GM12878 (cell line): Measurements from ENCODE around the gene B3GAT2. TPM values are rescaled to one million over a fixed set of nuclear protein-coding genes. Genes with fewer than 3 reads are reported as not detected.
A peak's percentile ranks its signal among the peaks of the same experiment; 100 is the strongest.

Source experiments
- ATAC-seq: fragments of 200-7000 bp; cut with Tn5 transposase; 3 replicates; pipeline ENCODE4 v1.9.1; 2020; ENCODE audit warnings: mild to moderate bottlenecking, moderate library complexity
- Bru-seq: library from RNA; stranded (reverse); fragments of 400-500 nt; gene quantifications from one replicate; lab custom pipeline; 2021; lab: Mats Ljungman, UMichigan
- BruChase-seq, 2 experiments: library from RNA; stranded (reverse); fragments of 400-500 nt; gene quantifications; one replicate each; lab custom pipeline; 2021; lab: Mats Ljungman, UMichigan
- BruUV-seq: library from RNA; stranded (reverse); fragments of 400-500 nt; replicated peaks from 2 replicates; lab custom pipeline; 2021; lab: Mats Ljungman, UMichigan
- CTCF ChIA-PET: fragments of 300-600 bp; sonication (Branson Sonifier 250); formaldehyde crosslinking; extraction: SDS; loops from one replicate; lab custom pipeline; 2021; ENCODE audit warnings: inconsistent platforms; lab: Yijun Ruan, JAX
- POLR2A ChIA-PET: fragments of 350-600 bp; formaldehyde crosslinking; extraction: SDS; loops from one replicate; lab custom pipeline; 2021; ENCODE audit warnings: inconsistent platforms; lab: Charles Lee
- RAD21 ChIA-PET: fragments of 300-600 bp; sonication (Branson Sonifier 250); formaldehyde crosslinking; loops from one replicate; lab custom pipeline; 2023; ENCODE audit warnings: antibody characterized with exemption; ENCODE audit not compliant: unreplicated experiment; lab: Charles Lee
- SMC1A ChIA-PET: fragments of 300-600 bp; sonication (Branson Sonifier 250); formaldehyde crosslinking; loops from one replicate; lab custom pipeline; 2023; ENCODE audit not compliant: unreplicated experiment, uncharacterized antibody; lab: Charles Lee
- DNase-seq: peaks from one replicate; pipeline ENCODE4 v3.0.0-alpha.2; 2011; ENCODE audit warnings: low read depth, low spot score
- FAIRE-seq: peaks from 3 replicates; lab custom pipeline; 2011; peaks lifted over from hg19 to GRCh38; lab: Jason Lieb, UNC
- H2AFZ ChIP-seq: 2 replicates; pipeline ENCODE4 v1.6.0; 2011; ENCODE audit warnings: low read depth, low read length, control low read depth; ENCODE audit not compliant: control insufficient read depth
- H3K27ac ChIP-seq: 2 replicates; pipeline ENCODE4 v1.5.1; 2011; ENCODE audit warnings: control low read depth; ENCODE audit not compliant: control insufficient read depth, insufficient read depth
- H3K27me3 ChIP-seq, 2 experiments: replicated peaks in 1 of 2; 2 replicates each; pipeline versions ENCODE4 v1.6.0 to v1.6.1; 2011; ENCODE audit warnings: low read length in 1 of 2; ENCODE audit not compliant: control insufficient read depth in 2 of 2, insufficient read depth in 2 of 2
- H3K36me3 ChIP-seq, 2 experiments: 2 replicates each; pipeline ENCODE4 v1.5.1; 2011; ENCODE audit warnings: low read length in 1 of 2; ENCODE audit not compliant: control insufficient read depth in 2 of 2, insufficient read depth in 2 of 2
- H3K4me1 ChIP-seq: 2 replicates; pipeline ENCODE4 v1.6.1; 2011; ENCODE audit warnings: mild to moderate bottlenecking, low read length, moderate library complexity, mixed read lengths; ENCODE audit not compliant: control insufficient read depth, insufficient read depth
- H3K4me2 ChIP-seq: 2 replicates; pipeline ENCODE4 v1.6.0; 2011; ENCODE audit warnings: control low read depth; ENCODE audit not compliant: control insufficient read depth, insufficient read depth
- H3K4me3 ChIP-seq: fragments of 200-600 bp; sonication (generic); 2 replicates; pipeline ENCODE4 v1.5.1; 2016
- H3K79me2 ChIP-seq: 2 replicates; pipeline ENCODE4 v1.6.0; 2011; ENCODE audit warnings: low read length; ENCODE audit not compliant: control insufficient read depth, insufficient read depth
- H3K9ac ChIP-seq: 2 replicates; pipeline ENCODE4 v1.8.0; 2011; ENCODE audit warnings: low read length, control low read depth, mixed read lengths; ENCODE audit not compliant: control insufficient read depth, insufficient read depth
- H3K9me3 ChIP-seq: replicated peaks from 3 replicates; pipeline ENCODE4 v1.5.1; 2011; ENCODE audit warnings: mild to moderate bottlenecking, low read length; ENCODE audit not compliant: control insufficient read depth, insufficient read depth
- H4K20me1 ChIP-seq: 2 replicates; pipeline ENCODE4 v1.6.0; 2011; ENCODE audit not compliant: control insufficient read depth, insufficient read depth
- EZH2 ChIP-seq: IDR thresholded peaks from 2 replicates; pipeline ENCODE4 v1.6.1; 2012; ENCODE audit warnings: low read depth, mild to moderate bottlenecking, control low read depth, inconsistent platforms, low read length, borderline replicate concordance; ENCODE audit not compliant: control insufficient read depth
- SUZ12 ChIP-seq: fragments of 200-600 bp; sonication (generic); IDR thresholded peaks from one replicate; pipeline ENCODE4 v1.6.1; 2018; ENCODE audit warnings: antibody characterized with exemption, mild to moderate bottlenecking; ENCODE audit not compliant: unreplicated experiment
- ZZZ3 ChIP-seq: IDR thresholded peaks from 2 replicates; pipeline ENCODE4 v1.6.1; 2011; ENCODE audit warnings: low read depth; ENCODE audit not compliant: control insufficient read depth, insufficient read length
- WGBS: methylation state at CpG from one replicate; pipeline ENCODE4 v1.1.6; 2016; ENCODE audit warnings: low lambda C conversion rate; ENCODE audit not compliant: insufficient replicate concordance, insufficient coverage; ENCODE audit errors: missing lambda C conversion rate; 5-methylcytosine and 5-hydroxymethylcytosine counted together
- in situ Hi-C: fragments of 300-500 bp; cut with MboI; formaldehyde crosslinking; loops from 9 replicates; pipeline ENCODE4 v1.14.3; 2018; ENCODE audit warnings: mixed read lengths
- intact Hi-C: fragments of 100-400 bp; cut with micrococcal nuclease; formaldehyde crosslinking; loops from one replicate; pipeline ENCODE4 v1.14.2; 2022; ENCODE audit not compliant: unreplicated experiment
- long read RNA-seq, 2 experiments: library from polyadenylated mRNA; unstranded; transcript quantifications; one replicate each; pipeline ENCODE4 v2.0.0, GENCODE V29; 2019 to 2020
- polyA minus RNA-seq, 3 experiments: library from RNA; depleted of rRNA, polyadenylated mRNA; stranded (reverse); fragments of >200 nt; gene quantifications; 2 replicates each; pipeline ENCODE4 v1.2.3, GENCODE V29; 2011
- polyA plus RNA-seq, 11 experiments: library from polyadenylated mRNA; depleted of rRNA in 4 of 11; unstranded in 6 of 11; stranded (reverse) in 5 of 11; fragments of >200 nt; fragmentation: Nextera tagmentation in 4 of 11; fragmentation: Illumina TruSeq in 1 of 11; extraction: Ambion mirVana in 4 of 11; extraction: Trizol in 1 of 11; gene quantifications; 1 replicate in 1 of 11; 2 replicates in 10 of 11; pipeline versions ENCODE4 v1.2.1 to v1.2.3, GENCODE V29; 2011 to 2016; ENCODE audit warnings: inconsistent platforms in 2 of 11, missing spikeins in 2 of 11, low read depth in 1 of 11
- total RNA-seq, 4 experiments: library from RNA; depleted of rRNA in 3 of 4; stranded (reverse); fragments of >200 nt in 3 of 4; fragmentation: Illumina TruSeq in 1 of 4; extraction: Trizol in 1 of 4; gene quantifications; 2 replicates each; pipeline versions ENCODE4 v1.2.1 to v1.2.3, GENCODE V29; 2013 to 2021

B3GAT2 gene, protein sequence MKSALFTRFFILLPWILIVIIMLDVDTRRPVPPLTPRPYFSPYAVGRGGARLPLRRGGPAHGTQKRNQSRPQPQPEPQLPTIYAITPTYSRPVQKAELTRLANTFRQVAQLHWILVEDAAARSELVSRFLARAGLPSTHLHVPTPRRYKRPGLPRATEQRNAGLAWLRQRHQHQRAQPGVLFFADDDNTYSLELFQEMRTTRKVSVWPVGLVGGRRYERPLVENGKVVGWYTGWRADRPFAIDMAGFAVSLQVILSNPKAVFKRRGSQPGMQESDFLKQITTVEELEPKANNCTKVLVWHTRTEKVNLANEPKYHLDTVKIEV
- total RNA-seq (2013; cell fraction: nucleolus; rRNA removed) = not detected in 2 replicates
- total RNA-seq (2014; rRNA removed) (0.05 TPM in 1 of 2 replicates, not detected in the other), total RNA-seq (2014; rRNA removed; fragmentation: Illumina TruSeq; extraction: Trizol) (not detected in 2 replicates), total RNA-seq (2021) (0.03 TPM in 1 of 2 replicates, not detected in the other), polyA plus RNA-seq (2011; rRNA removed) (0.04 and 0.07 TPM in 2 replicates), polyA plus RNA-seq (2014; fragmentation: Illumina TruSeq; extraction: Trizol) (not detected in 2 replicates), polyA plus RNA-seq (2014; fragmentation: Nextera tagmentation; extraction: Ambion mirVana) (under 1 TPM; 0.21 to 0.22 TPM), polyA plus RNA-seq (2014; rRNA removed) (not detected in 2 replicates), polyA plus RNA-seq (2016; fragmentation: Nextera tagmentation; extraction: Ambion mirVana) (1 to 10 TPM in 1 of 2 experiments, under 1 TPM in 1; 0.54 to 1.2 TPM), polyA minus RNA-seq (2011; rRNA and poly(A)+ RNA removed) (not detected in 2 replicates), Bru-seq, nascent RNA (percentile 3 among the genes with signal in this experiment), BruChase-seq, experiment 1, labeled RNA remaining after a 6-hour chase (percentile 2 among the genes with signal in this experiment), BruChase-seq, experiment 2, labeled RNA remaining after a 2-hour chase (percentile 2 among the genes with signal in this experiment)
- 0.29 TPM for polyA plus RNA-seq (2011; ENCODE audit: low read depth)
- polyA plus RNA-seq (2011; cell fraction: cytosol; rRNA removed) = not detected in 2 replicates
- not detected in 2 replicates for polyA plus RNA-seq (2011; cell fraction: nucleus; rRNA removed)
- 0.28 and 0.44 TPM in 2 replicates for polyA plus RNA-seq (2012)
- polyA minus RNA-seq (2011; cell fraction: cytosol; rRNA and poly(A)+ RNA removed) = not detected in 2 replicates
- not detected in 2 replicates for polyA minus RNA-seq (2011; cell fraction: nucleus; rRNA and poly(A)+ RNA removed)
- long read RNA-seq, experiment 1 = 0 reads
- long read RNA-seq, experiment 2, partial matches to known transcripts = 0 of 4 reads
- long read RNA-seq, experiment 2, other reads (novel, unspliced or antisense) = 4 of 4 reads

DNA sequence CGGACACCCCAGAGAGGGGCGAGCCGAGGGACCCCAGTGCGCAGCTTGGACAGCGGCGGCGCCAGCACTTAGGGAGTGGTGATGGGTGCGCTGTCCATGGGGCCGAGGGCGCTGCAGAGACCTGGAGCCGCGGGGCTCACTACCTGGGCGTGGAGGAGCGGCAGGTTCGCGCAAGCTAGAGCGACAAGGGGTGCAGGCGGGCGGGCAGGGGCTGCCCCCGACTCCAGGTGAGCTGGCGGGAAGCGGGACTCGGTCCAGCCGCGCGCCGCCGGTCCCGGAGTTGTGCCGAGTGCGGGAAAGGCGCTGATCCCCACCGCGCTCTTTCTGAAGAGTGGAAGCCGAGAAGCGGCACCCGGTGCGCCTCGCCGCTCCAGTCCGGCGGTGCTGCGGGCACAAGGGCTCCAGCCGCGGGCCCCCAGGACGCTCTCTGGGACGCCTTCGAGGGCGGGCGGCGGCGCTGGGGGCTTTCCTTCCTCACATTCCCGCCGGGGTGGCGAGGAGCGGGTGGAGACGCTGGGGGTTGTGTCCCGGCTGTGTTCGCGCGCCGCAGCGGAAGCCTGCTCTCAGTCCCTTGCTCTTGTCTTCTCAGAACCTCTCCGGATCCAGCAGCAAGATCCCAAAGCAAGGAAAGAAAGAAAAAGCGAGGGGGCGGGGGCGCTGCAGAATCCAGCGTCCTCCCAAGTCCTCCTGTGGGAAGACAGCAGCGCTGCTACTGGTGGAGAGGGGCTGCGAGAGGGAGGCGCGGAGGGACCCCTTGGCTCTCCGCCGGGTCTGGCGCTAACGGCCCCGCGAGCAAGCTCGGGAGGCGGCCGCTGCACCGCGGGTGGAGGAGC lies at the start of gene B3GAT2:
TSS of gene B3GAT2 (minus strand) at position 610 of the 833 bp plus-strand sequence. CDS start 631 bp downstream, outside the sequence.
- Histone ChIP-seq H3K9me3 (no peaks in the 10 kb centered on the region), H3K4me1 (peaks cover 3% of the 10 kb centered on the region; the same call in 1 of the 2 replicates), H4K20me1 (no peaks in the 10 kb centered on the region), H3K4me2 (peak within 1 kb of the TSS; percentile 90), H3K79me2 (no peaks in the 10 kb centered on the region), H3K4me3 (peak within 1 kb of the TSS; percentile 74; the same call in 1 of the 2 replicates), H3K36me3 (no peaks in the 10 kb centered on the region), H3K27me3 (peaks cover 9 to 13% of the 10 kb centered on the region in 2 experiments), H3K27ac (no peak within 1 kb of the TSS)
- CTCF ChIA-PET = interaction anchor here (0.9 to 2.0 kb wide), 16 partner anchors 10 to 731 kb away, joined by 3 to 26 read pairs (median 6); no protein-coding TSS in a partner anchor
- RAD21 ChIA-PET = interaction anchor here (1.0 to 2.2 kb wide), 6 partner anchors 54 to 735 kb away, joined by 3 to 29 read pairs (median 6); no protein-coding TSS in a partner anchor
- SMC1A ChIA-PET = interaction anchor here (1.2 to 2.5 kb wide), 3 partner anchors 249 to 648 kb away, joined by 3 to 17 read pairs (median 5); no protein-coding TSS in a partner anchor
- no TSS peak for BruUV-seq
- intact Hi-C loops (loop anchor here (1.0 to 10.0 kb wide), 4 partner anchors 64 to 644 kb away; no protein-coding TSS in a partner anchor), in situ Hi-C loops (loop anchor here (5.0 kb wide), 1 partner anchor 249 kb away; no protein-coding TSS in a partner anchor)
- no peak for DNase-seq
- peak; percentile 27 for ATAC-seq
- POLR2A ChIA-PET = no interaction called here
- WGBS = 12% methylated on average over 62 of the region's 83 CpGs
- no peak for FAIRE-seq
- TF ChIP-seq ZZZ3 (no peak), SUZ12 (peak; percentile 40), EZH2 (no peak)
- TF ChIP-seq, all 136 proteins: peak for 1
- Histone ChIP-seq H2AFZ (peak within 1 kb of the TSS; percentile 66; the same call in 1 of the 2 replicates), H3K9ac (no peak within 1 kb of the TSS)
